Measurements from ENCODE around the gene CNOT4.
A peak's percentile ranks its signal among the peaks of the same experiment; 100 is the strongest.
"Not testable (repeated sequence)": the region's sequence is repeated elsewhere in the genome, so short reads cannot be mapped to it uniquely, and the experiment has no call there.

The CNOT4 gene

GRCh38 chr7:135449436-135449835, 60.5 kb downstream of the CNOT4 start:
- no peak for DNase-seq

GRCh38 chr7:135448753-135449152, 61.1 kb downstream of the CNOT4 start:
- DNase-seq = no peak

- DNase-seq = no peak
Observed at GRCh38 chr7:135447748-135448147, 62.2 kb downstream of the CNOT4 start.

GRCh38 chr7:135445690-135446089, 64.2 kb downstream of the CNOT4 start:
- DNase-seq = no peak

GRCh38 chr7:135445266-135445665, 64.6 kb downstream of the CNOT4 start:
- DNase-seq = not testable (repeated sequence)

- DNase-seq = no peak
Observed at GRCh38 chr7:135441791-135442190, 68.1 kb downstream of the CNOT4 start.

GRCh38 chr7:135434047-135434446, 75.9 kb downstream of the CNOT4 start:
- DNase-seq = no peak

- DNase-seq = no peak
Observed at GRCh38 chr7:135430626-135431025, 79.3 kb downstream of the CNOT4 start.

- no peak for DNase-seq
Observed at GRCh38 chr7:135428879-135429278, 81.0 kb downstream of the CNOT4 start.

GRCh38 chr7:135428011-135428410, 81.9 kb downstream of the CNOT4 start:
- DNase-seq = no peak

- DNase-seq = no peak
Observed at GRCh38 chr7:135427166-135427565, 82.7 kb downstream of the CNOT4 start.

GRCh38 chr7:135425036-135425435, 84.9 kb downstream of the CNOT4 start:
- DNase-seq = no peak

- no peak for DNase-seq
Observed at GRCh38 chr7:135420786-135421185, 89.1 kb downstream of the CNOT4 start.

- DNase-seq = no peak
Observed at GRCh38 chr7:135416431-135416830, 93.5 kb downstream of the CNOT4 start.

- peak; percentile 40 for DNase-seq
Observed at GRCh38 chr7:135414850-135415439, 95.0 kb downstream of the CNOT4 start.

- no peak for DNase-seq
Observed at GRCh38 chr7:135414208-135414607, 95.7 kb downstream of the CNOT4 start.

- no peak for DNase-seq
Observed at GRCh38 chr7:135411098-135411497, 98.8 kb downstream of the CNOT4 start.

GRCh38 chr7:135410543-135410942, 99.4 kb downstream of the CNOT4 start:
- no peak for DNase-seq

GRCh38 chr7:135409845-135410542, 99.9 kb downstream of the CNOT4 start:
- DNase-seq = no peak

GRCh38 chr7:135407884-135408283, 102.0 kb downstream of the CNOT4 start:
- DNase-seq = no peak

GRCh38 chr7:135406918-135407317, 103.0 kb downstream of the CNOT4 start:
- no peak for DNase-seq

GRCh38 chr7:135405969-135406368, 103.9 kb downstream of the CNOT4 start:
- no peak for DNase-seq

- DNase-seq = no peak
Observed at GRCh38 chr7:135403302-135403701, 106.6 kb downstream of the CNOT4 start.

GRCh38 chr7:135397689-135398088, 112.2 kb downstream of the CNOT4 start:
- DNase-seq = no peak

GRCh38 chr7:135392701-135393100, 117.2 kb downstream of the CNOT4 start:
- DNase-seq = no peak

All from stimulated activated CD4-positive, alpha-beta T cell treated with anti-CD3 and anti-CD28 coated beads, Interleukin-15, amount 100 ng/mL, for 24 hours (primary cell).